Neural progenitor cell (in vitro differentiated cells): ENCODE results near the gene ZNF687. TPM values are rescaled to one million over a fixed set of nuclear protein-coding genes. Genes with fewer than 3 reads are reported as not detected.

Experiments used
- DNase-seq: peaks from one replicate; pipeline ENCODE4 v3.0.0-alpha.2; 2016; ENCODE audit warnings: low spot score
- H2AFZ ChIP-seq: fragments of 200-600 bp; sonication (generic); replicated peaks from 2 replicates; pipeline ENCODE4 v1.6.1; 2016; ENCODE audit warnings: antibody characterized with exemption
- H3F3A ChIP-seq: fragments of 200-600 bp; sonication (generic); 2 replicates; pipeline ENCODE4 v1.6.1; 2016; ENCODE audit warnings: antibody characterized with exemption, low read depth
- H3K27ac ChIP-seq: fragments of 200-600 bp; sonication (generic); 2 replicates; pipeline ENCODE4 v1.5.1; 2016; ENCODE audit warnings: mild to moderate bottlenecking
- H3K27me3 ChIP-seq: fragments of 200-600 bp; sonication (generic); 2 replicates; pipeline ENCODE4 v1.6.1; 2016; ENCODE audit warnings: mild to moderate bottlenecking, moderate library complexity
- H3K36me3 ChIP-seq: fragments of 200-600 bp; sonication (generic); 2 replicates; pipeline ENCODE4 v1.5.1; 2016
- H3K4me1 ChIP-seq: fragments of 200-600 bp; sonication (generic); 2 replicates; pipeline ENCODE4 v1.6.1; 2016; ENCODE audit warnings: mixed run types
- H3K4me2 ChIP-seq: fragments of 200-600 bp; sonication (generic); 2 replicates; pipeline ENCODE4 v1.6.1; 2016
- H3K4me3 ChIP-seq: fragments of 200-600 bp; sonication (generic); 2 replicates; pipeline ENCODE4 v1.5.1; 2016
- H3K79me2 ChIP-seq: fragments of 200-600 bp; sonication (generic); 2 replicates; pipeline ENCODE4 v1.6.1; 2016; ENCODE audit warnings: low read depth
- H3K9ac ChIP-seq: fragments of 200-600 bp; sonication (generic); 2 replicates; pipeline ENCODE4 v1.6.1; 2016
- H3K9me3 ChIP-seq: fragments of 200-600 bp; sonication (generic); 2 replicates; pipeline ENCODE4 v1.5.1; 2016; ENCODE audit warnings: low read depth
- H4K20me1 ChIP-seq: fragments of 200-600 bp; sonication (generic); 2 replicates; pipeline ENCODE4 v1.6.1; 2016; ENCODE audit warnings: low read depth
- H3K27ac Mint-ChIP-seq: 3 replicates; pipeline ENCODE4 v1.8.0; 2021; ENCODE audit warnings: mixed read lengths
- H3K27me3 Mint-ChIP-seq: 2 replicates; pipeline ENCODE4 v1.8.0; 2022; ENCODE audit warnings: low read depth, mild to moderate bottlenecking, inconsistent platforms, moderate library complexity, mixed read lengths; ENCODE audit not compliant: insufficient read depth
- H3K36me3 Mint-ChIP-seq: 3 replicates; pipeline ENCODE4 v1.8.0; 2021; ENCODE audit warnings: mixed read lengths
- H3K4me1 Mint-ChIP-seq: 3 replicates; pipeline ENCODE4 v1.8.0; 2021; ENCODE audit warnings: mixed read lengths
- H3K4me3 Mint-ChIP-seq: 3 replicates; pipeline ENCODE4 v1.8.0; 2021; ENCODE audit warnings: mild to moderate bottlenecking, moderate library complexity, mixed read lengths
- H3K9me3 Mint-ChIP-seq: 3 replicates; pipeline ENCODE4 v1.8.0; 2020; ENCODE audit warnings: mixed read lengths
- EZH2 ChIP-seq: fragments of 200-600 bp; sonication (generic); IDR thresholded peaks from 2 replicates; pipeline ENCODE4 v1.6.1; 2017; ENCODE audit warnings: antibody characterized with exemption, mild to moderate bottlenecking, moderate library complexity
- EZH2phosphoT487 ChIP-seq: fragments of 200-600 bp; sonication (generic); IDR thresholded peaks from 2 replicates; pipeline ENCODE4 v1.6.1; 2017; ENCODE audit warnings: antibody characterized with exemption
- total RNA-seq: library from RNA; depleted of rRNA; stranded (reverse); fragments of >200 nt; gene quantifications from 2 replicates; pipeline ENCODE4 v1.2.3, GENCODE V29; 2015; ENCODE audit warnings: low replicate concordance
- TF ChIP-seq, protein P1 (sequence below): fragments of 200-600 bp; sonication (generic); IDR thresholded peaks from 2 replicates; pipeline ENCODE4 v1.5.1; 2017; ENCODE audit warnings: antibody characterized with exemption, mild to moderate bottlenecking

The ZNF687 gene
- total RNA-seq, 1 donor from 2014 or later = 20.2 TPM

GRCh38 chr1:151312826-151313225 lies 30.7 kb downstream of the ZNF687 start:
- H3K4me3 ChIP-seq = no peak overlapping the region
- Mint-ChIP-seq H3K36me3 (peaks cover 35% of the 10 kb centered on the region), H3K27ac (no peak overlapping the region), H3K27me3 (peaks cover 2% of the 10 kb centered on the region), H3K4me1 (peaks cover 33% of the 10 kb centered on the region), H3K9me3 (no peaks in the 10 kb centered on the region), H3K4me3 (no peak overlapping the region)
- H3K4me1 ChIP-seq = peaks cover 25% of the 10 kb centered on the region
- peaks cover 24% of the 10 kb centered on the region for H3F3A ChIP-seq
- peaks cover 7% of the 10 kb centered on the region for H3K79me2 ChIP-seq
- H2AFZ ChIP-seq = no peak overlapping the region
- H4K20me1 ChIP-seq = peaks cover 7% of the 10 kb centered on the region
- no peak overlapping the region for H3K27ac ChIP-seq
- no peak overlapping the region for H3K9ac ChIP-seq
- DNase-seq = no peak
- no peak overlapping the region for H3K4me2 ChIP-seq
- TF ChIP-seq EZH2phosphoT487 (no peak), EZH2 (no peak)
- TF ChIP-seq, protein P1, sequence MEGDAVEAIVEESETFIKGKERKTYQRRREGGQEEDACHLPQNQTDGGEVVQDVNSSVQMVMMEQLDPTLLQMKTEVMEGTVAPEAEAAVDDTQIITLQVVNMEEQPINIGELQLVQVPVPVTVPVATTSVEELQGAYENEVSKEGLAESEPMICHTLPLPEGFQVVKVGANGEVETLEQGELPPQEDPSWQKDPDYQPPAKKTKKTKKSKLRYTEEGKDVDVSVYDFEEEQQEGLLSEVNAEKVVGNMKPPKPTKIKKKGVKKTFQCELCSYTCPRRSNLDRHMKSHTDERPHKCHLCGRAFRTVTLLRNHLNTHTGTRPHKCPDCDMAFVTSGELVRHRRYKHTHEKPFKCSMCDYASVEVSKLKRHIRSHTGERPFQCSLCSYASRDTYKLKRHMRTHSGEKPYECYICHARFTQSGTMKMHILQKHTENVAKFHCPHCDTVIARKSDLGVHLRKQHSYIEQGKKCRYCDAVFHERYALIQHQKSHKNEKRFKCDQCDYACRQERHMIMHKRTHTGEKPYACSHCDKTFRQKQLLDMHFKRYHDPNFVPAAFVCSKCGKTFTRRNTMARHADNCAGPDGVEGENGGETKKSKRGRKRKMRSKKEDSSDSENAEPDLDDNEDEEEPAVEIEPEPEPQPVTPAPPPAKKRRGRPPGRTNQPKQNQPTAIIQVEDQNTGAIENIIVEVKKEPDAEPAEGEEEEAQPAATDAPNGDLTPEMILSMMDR = no peak
- no peaks in the 10 kb centered on the region for H3K36me3 ChIP-seq
- no peaks in the 10 kb centered on the region for H3K27me3 ChIP-seq
- H3K9me3 ChIP-seq = no peaks in the 10 kb centered on the region

GRCh38 chr1:151313501-151313900 lies 31.4 kb downstream of the ZNF687 start:
- Histone ChIP-seq H3K4me2 (no peak overlapping the region), H3K27ac (no peak overlapping the region), H3K4me3 (no peak overlapping the region), H3F3A (peaks cover 23% of the 10 kb centered on the region), H3K9ac (no peak overlapping the region), H2AFZ (no peak overlapping the region), H4K20me1 (peaks cover 7% of the 10 kb centered on the region), H3K4me1 (peaks cover 25% of the 10 kb centered on the region), H3K9me3 (no peaks in the 10 kb centered on the region), H3K36me3 (no peaks in the 10 kb centered on the region), H3K79me2 (peaks cover 7% of the 10 kb centered on the region), H3K27me3 (no peaks in the 10 kb centered on the region)
- Mint-ChIP-seq H3K36me3 (peaks cover 31% of the 10 kb centered on the region), H3K9me3 (no peaks in the 10 kb centered on the region), H3K27ac (no peak overlapping the region), H3K4me3 (no peak overlapping the region), H3K4me1 (peaks cover 33% of the 10 kb centered on the region), H3K27me3 (peaks cover 2% of the 10 kb centered on the region)
- DNase-seq = no peak
- TF ChIP-seq EZH2phosphoT487 = no peak
- TF ChIP-seq, protein P1 = no peak

- no peaks in the 10 kb centered on the region for H3K9me3 Mint-ChIP-seq
- H4K20me1 ChIP-seq = peaks cover 7% of the 10 kb centered on the region
- H3K27me3 ChIP-seq = no peaks in the 10 kb centered on the region
- peaks cover 2% of the 10 kb centered on the region for H3K27me3 Mint-ChIP-seq
- DNase-seq = no peak
- H3K4me2 ChIP-seq = no peak overlapping the region
- peaks cover 17% of the 10 kb centered on the region for H3K4me1 ChIP-seq
- H2AFZ ChIP-seq = no peak overlapping the region
- H3K9me3 ChIP-seq = no peaks in the 10 kb centered on the region
- H3K4me3 ChIP-seq = no peak overlapping the region
- H3K4me1 Mint-ChIP-seq = peaks cover 26% of the 10 kb centered on the region
- peaks cover 3% of the 10 kb centered on the region for H3K36me3 ChIP-seq
- peaks cover 15% of the 10 kb centered on the region for H3F3A ChIP-seq
- H3K4me3 Mint-ChIP-seq = no peak overlapping the region
- peaks cover 32% of the 10 kb centered on the region for H3K36me3 Mint-ChIP-seq
- TF ChIP-seq, protein P1 = no peak
- TF ChIP-seq EZH2 = no peak
- no peak for TF ChIP-seq EZH2phosphoT487
- H3K79me2 ChIP-seq = peaks cover 7% of the 10 kb centered on the region
- no peak overlapping the region for H3K27ac Mint-ChIP-seq
- no peak overlapping the region for H3K9ac ChIP-seq
- no peak overlapping the region for H3K27ac ChIP-seq
These were observed 32.2 kb downstream of the ZNF687 start for GRCh38 chr1:151314137-151314875.
